Thymus (tissue), 11 donors: ENCODE data around the gene FAM20A. TPM values are rescaled to one million over a fixed set of nuclear protein-coding genes. Genes with fewer than 3 reads are reported as not detected.

Source experiments
- DNase-seq, 9 donors: peaks; one replicate each; pipeline ENCODE4 v3.0.0-alpha.2; 2013; ENCODE audit warnings: low spot score in 9 of 9, low read depth in 6 of 9, missing footprints in 1 of 9
- H3K27ac ChIP-seq, 2 donors: one replicate each; pipeline ENCODE4 v1.5.1; 2013; ENCODE audit warnings: control low read depth in 1 of 2, low read depth in 1 of 2, low read length in 1 of 2, mild to moderate bottlenecking in 1 of 2, moderate library complexity in 1 of 2
- H3K27me3 ChIP-seq, 2 donors: one replicate each; pipeline ENCODE4 v1.5.1; 2013; ENCODE audit warnings: low read length in 1 of 2; ENCODE audit not compliant: control insufficient read depth in 2 of 2, insufficient read depth in 1 of 2
- H3K36me3 ChIP-seq, 2 donors: one replicate each; pipeline ENCODE4 v1.5.1; 2013; ENCODE audit warnings: low read length in 1 of 2, mild to moderate bottlenecking in 1 of 2, moderate library complexity in 1 of 2; ENCODE audit not compliant: control insufficient read depth in 2 of 2, insufficient read depth in 2 of 2
- H3K4me1 ChIP-seq, 2 donors: one replicate each; pipeline ENCODE4 v1.5.1; 2013; ENCODE audit warnings: low read length in 2 of 2; ENCODE audit not compliant: control insufficient read depth in 2 of 2, insufficient read depth in 2 of 2
- H3K4me3 ChIP-seq, 2 donors: one replicate each; pipeline ENCODE4 v1.5.1; 2013; ENCODE audit warnings: low read length in 2 of 2, control low read depth in 1 of 2, mild to moderate bottlenecking in 1 of 2
- H3K9me3 ChIP-seq, 2 donors: one replicate each; pipeline ENCODE4 v1.5.1; 2013; ENCODE audit warnings: low read length in 1 of 2, mild to moderate bottlenecking in 1 of 2; ENCODE audit not compliant: control insufficient read depth in 2 of 2, insufficient read depth in 1 of 2
- WGBS: extraction: QIAGEN DNeasy Blood & Tissue Kit; methylation state at CpG from one replicate; pipeline ENCODE4 v1.1.7; 2013; 5-methylcytosine and 5-hydroxymethylcytosine counted together
- polyA plus RNA-seq: library from polyadenylated mRNA; stranded (reverse); fragments of 200-250 nt; gene quantifications from one replicate; pipeline ENCODE4 v1.2.3, GENCODE V29; 2013
- total RNA-seq: library from RNA; stranded (reverse); fragments of 120-200 nt; gene quantifications from one replicate; pipeline ENCODE4 v1.2.4, GENCODE V29; 2013
- donor health status: healthy.

Gene FAM20A
- total and polyA plus RNA-seq, 2 donors: 3.7 to 35.3 TPM

GRCh38 chr17:68602289-68602688, 1.1 kb upstream of the FAM20A start:
- Histone ChIP-seq H3K36me3 (no peaks in the 10 kb centered on the region), H3K27me3 (peaks cover 55 to 63% of the 10 kb centered on the region in 2 donors), H3K4me1 (no peaks in the 10 kb centered on the region), H3K27ac (no peak overlapping the region), H3K4me3 (no peak overlapping the region), H3K9me3 (no peaks in the 10 kb centered on the region)
- DNase-seq: no peak
- 84% methylated on average over 5 of the region's 5 CpGs for WGBS

- DNase-seq: no peak
- H3K27me3 ChIP-seq: peaks cover 55 to 66% of the 10 kb centered on the region in 2 donors
- no peak overlapping the region for H3K4me3 ChIP-seq
- no peaks in the 10 kb centered on the region for H3K36me3 ChIP-seq
- WGBS: 41% methylated on average over 6 of the region's 6 CpGs
- no peaks in the 10 kb centered on the region for H3K9me3 ChIP-seq
- H3K4me1 ChIP-seq: no peaks in the 10 kb centered on the region
- peak overlapping the region in 1 of 2 donors; percentile 42 for H3K27ac ChIP-seq
These were observed 560 bp upstream of the FAM20A start for GRCh38 chr17:68601565-68602288.

- WGBS: 2% methylated on average over 88 of the region's 88 CpGs
- DNase-seq: no peak
- Histone ChIP-seq H3K9me3 (no peaks in the 10 kb centered on the region), H3K4me3 (peak overlapping the region; percentile 27 to 40), H3K27me3 (peaks cover 55 to 78% of the 10 kb centered on the region in 2 donors), H3K4me1 (peaks cover 0 to 10% of the 10 kb centered on the region in 2 donors), H3K36me3 (no peaks in the 10 kb centered on the region), H3K27ac (peak overlapping the region; percentile 60 to 65)
These were observed 868 bp downstream of the FAM20A start for GRCh38 chr17:68600067-68600930.

DNA sequence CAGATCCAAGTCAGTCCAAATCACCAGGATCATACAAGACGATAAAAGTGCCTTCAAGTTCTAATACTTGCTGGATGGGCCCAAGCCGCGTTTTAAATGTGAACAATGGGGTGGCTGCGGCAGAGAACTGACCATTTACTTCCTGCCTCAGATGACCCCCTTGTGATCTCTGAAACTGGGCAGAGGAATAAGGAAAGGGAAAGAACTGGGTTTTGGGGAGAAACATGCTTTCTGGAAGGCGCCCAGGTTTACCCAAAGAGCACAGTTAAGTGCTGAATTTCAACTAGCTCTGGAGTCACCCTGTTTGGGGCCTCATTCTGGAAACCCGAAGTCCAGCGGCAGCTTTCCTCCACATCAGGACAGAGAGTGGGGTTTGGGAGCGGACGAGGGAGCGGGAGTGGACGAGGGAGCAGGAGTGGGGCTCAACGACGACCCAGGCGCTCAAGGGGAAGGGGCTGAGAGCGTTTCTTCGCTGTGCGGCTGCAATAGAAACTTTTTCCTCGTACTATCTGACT, 1.6 kb downstream of the FAM20A start:
- no peak for DNase-seq
- peaks cover 0 to 13% of the 10 kb centered on the region in 2 donors for H3K4me1 ChIP-seq
- peaks cover 55 to 84% of the 10 kb centered on the region in 2 donors for H3K27me3 ChIP-seq

DNA sequence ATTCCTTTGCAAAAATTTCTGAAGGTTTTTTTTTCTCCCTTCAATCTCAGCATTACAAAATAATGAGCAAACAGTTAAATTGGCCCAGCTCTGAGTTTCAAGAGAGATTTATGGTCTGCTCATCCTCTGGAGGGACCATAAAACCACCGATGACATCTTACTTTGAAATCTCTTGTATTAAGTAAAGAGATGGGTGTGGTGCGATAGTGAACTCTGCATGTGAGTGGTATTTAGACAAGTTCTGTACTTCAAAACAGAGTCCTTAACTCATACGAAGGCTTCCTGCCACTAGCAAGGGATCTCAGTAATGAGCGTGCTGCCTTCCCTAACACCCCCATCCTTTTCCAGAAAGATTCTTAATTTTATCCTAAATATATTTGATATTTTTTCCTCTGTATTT, 2.1 kb downstream of the FAM20A start:
- H3K27me3 ChIP-seq: peaks cover 55 to 85% of the 10 kb centered on the region in 2 donors
- H3K9me3 ChIP-seq: no peaks in the 10 kb centered on the region
- no peak for DNase-seq
- no peak overlapping the region for H3K4me3 ChIP-seq
- peaks cover 0 to 13% of the 10 kb centered on the region in 2 donors for H3K4me1 ChIP-seq
- H3K27ac ChIP-seq: peak overlapping the region; percentile 8 to 60
- H3K36me3 ChIP-seq: no peaks in the 10 kb centered on the region
- 84% methylated on average over 4 of the region's 4 CpGs for WGBS

More for the DNA sequence above, 1.6 kb downstream of the FAM20A start:
- Histone ChIP-seq H3K4me3 (peak overlapping the region; percentile 27 to 40), H3K9me3 (no peaks in the 10 kb centered on the region), H3K36me3 (no peaks in the 10 kb centered on the region), H3K27ac (peak overlapping the region; percentile 60 to 65)
- WGBS: 27% methylated on average over 18 of the region's 18 CpGs

DNA sequence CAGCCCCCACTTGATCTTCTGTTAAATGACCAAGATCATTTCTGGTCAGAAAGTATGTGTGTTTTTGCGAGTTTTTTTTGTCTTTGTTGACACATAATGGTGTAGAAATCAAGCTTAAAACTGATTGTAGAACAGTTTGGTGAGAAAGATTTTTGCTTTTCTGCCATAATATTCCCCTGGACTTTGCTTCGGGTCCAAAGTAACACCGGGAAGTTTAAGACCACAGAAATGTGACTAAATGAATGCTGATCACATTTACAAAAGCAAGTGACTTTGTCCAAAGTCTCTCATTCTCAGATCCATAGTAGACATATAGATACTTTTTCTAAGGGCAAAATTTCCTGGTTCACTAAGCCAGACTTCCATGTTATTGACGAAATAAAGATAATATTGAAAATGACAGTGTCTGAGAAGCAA, 2.6 kb downstream of the FAM20A start:
- H3K9me3 ChIP-seq: no peaks in the 10 kb centered on the region
- no peaks in the 10 kb centered on the region for H3K36me3 ChIP-seq
- H3K27me3 ChIP-seq: peaks cover 55 to 83% of the 10 kb centered on the region in 2 donors
- H3K27ac ChIP-seq: peak overlapping the region in 1 of 2 donors; percentile 60
- DNase-seq: no peak
- peaks cover 0 to 15% of the 10 kb centered on the region in 2 donors for H3K4me1 ChIP-seq
- 93% methylated on average over 4 of the region's 4 CpGs for WGBS
- H3K4me3 ChIP-seq: no peak overlapping the region

DNA sequence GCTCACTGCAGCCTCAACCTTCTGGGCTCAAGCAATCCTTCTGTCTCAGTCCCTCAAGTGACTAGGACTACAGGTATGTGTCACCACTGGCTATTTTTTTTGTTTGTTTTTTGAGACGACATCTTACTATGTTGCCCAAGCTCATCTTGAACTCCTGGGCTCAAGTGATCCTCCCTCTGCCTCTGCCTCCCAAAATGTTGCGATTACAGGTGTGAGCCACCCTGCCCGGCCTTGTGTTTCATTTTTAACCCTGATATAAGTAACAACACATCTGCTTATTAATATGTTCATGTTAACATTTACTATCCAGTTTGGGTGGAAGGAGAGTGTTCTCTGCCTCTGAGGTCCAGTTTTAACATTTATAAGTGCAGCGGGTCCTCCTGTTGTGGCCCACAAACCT, 3.1 kb downstream of the FAM20A start:
- Histone ChIP-seq H3K9me3 (no peaks in the 10 kb centered on the region), H3K27me3 (peaks cover 50 to 78% of the 10 kb centered on the region in 2 donors), H3K4me1 (peaks cover 0 to 15% of the 10 kb centered on the region in 2 donors), H3K4me3 (no peak overlapping the region), H3K27ac (no peak overlapping the region), H3K36me3 (no peaks in the 10 kb centered on the region)
- DNase-seq: no peak
- WGBS: 95% methylated on average over 4 of the region's 4 CpGs

- peak overlapping the region in 1 of 2 donors; percentile 2 for H3K27ac ChIP-seq
- peaks cover 34 to 65% of the 10 kb centered on the region in 2 donors for H3K27me3 ChIP-seq
- WGBS: 95% methylated on average over 5 of the region's 5 CpGs
- H3K9me3 ChIP-seq: no peaks in the 10 kb centered on the region
- H3K4me3 ChIP-seq: no peak overlapping the region
- H3K4me1 ChIP-seq: peaks cover 0 to 15% of the 10 kb centered on the region in 2 donors
- no peak for DNase-seq
- H3K36me3 ChIP-seq: no peaks in the 10 kb centered on the region
These were observed 4.7 kb downstream of the FAM20A start for GRCh38 chr17:68596411-68596945.
